Neural cell (in vitro differentiated cells): ENCODE results near the gene CDK5R1.

Source experiments
- MXI1 ChIP-seq: fragments of 450-650 bp; conservative IDR thresholded peaks from 2 replicates; pipeline ENCODE4 v1.6.1; 2014; ENCODE audit warnings: antibody characterized with exemption, mild to moderate bottlenecking; ENCODE audit not compliant: poor library complexity, severe bottlenecking
- TAF1 ChIP-seq: IDR thresholded peaks from 2 replicates; pipeline ENCODE4 v1.6.1; 2012; ENCODE audit warnings: low read depth
- TF ChIP-seq, protein P1 (sequence below): fragments of 450-650 bp; IDR thresholded peaks from 2 replicates; pipeline ENCODE4 v1.5.1; 2014; ENCODE audit warnings: antibody characterized with exemption, mild to moderate bottlenecking, moderate library complexity; ENCODE audit not compliant: poor library complexity, severe bottlenecking

GRCh38 chr17:32460054-32460453, 26.7 kb upstream of the CDK5R1 start:
- TF ChIP-seq MXI1 (no peak), TAF1 (no peak)
- TF ChIP-seq, protein P1, sequence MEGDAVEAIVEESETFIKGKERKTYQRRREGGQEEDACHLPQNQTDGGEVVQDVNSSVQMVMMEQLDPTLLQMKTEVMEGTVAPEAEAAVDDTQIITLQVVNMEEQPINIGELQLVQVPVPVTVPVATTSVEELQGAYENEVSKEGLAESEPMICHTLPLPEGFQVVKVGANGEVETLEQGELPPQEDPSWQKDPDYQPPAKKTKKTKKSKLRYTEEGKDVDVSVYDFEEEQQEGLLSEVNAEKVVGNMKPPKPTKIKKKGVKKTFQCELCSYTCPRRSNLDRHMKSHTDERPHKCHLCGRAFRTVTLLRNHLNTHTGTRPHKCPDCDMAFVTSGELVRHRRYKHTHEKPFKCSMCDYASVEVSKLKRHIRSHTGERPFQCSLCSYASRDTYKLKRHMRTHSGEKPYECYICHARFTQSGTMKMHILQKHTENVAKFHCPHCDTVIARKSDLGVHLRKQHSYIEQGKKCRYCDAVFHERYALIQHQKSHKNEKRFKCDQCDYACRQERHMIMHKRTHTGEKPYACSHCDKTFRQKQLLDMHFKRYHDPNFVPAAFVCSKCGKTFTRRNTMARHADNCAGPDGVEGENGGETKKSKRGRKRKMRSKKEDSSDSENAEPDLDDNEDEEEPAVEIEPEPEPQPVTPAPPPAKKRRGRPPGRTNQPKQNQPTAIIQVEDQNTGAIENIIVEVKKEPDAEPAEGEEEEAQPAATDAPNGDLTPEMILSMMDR = no peak
